Keratinocyte (primary cell): ENCODE data around the gene TXK. TPM values are rescaled to one million over a fixed set of nuclear protein-coding genes. Genes with fewer than 3 reads are reported as not detected.

Experiments
- DNase-seq: peaks from one replicate; pipeline ENCODE4 v3.0.0-alpha.2; 2011; ENCODE audit warnings: low read depth, missing footprints, low spot score
- FAIRE-seq: peaks from 2 replicates; lab custom pipeline; 2011; peaks lifted over from hg19 to GRCh38; lab: Jason Lieb, UNC
- H2AFZ ChIP-seq: 2 replicates; pipeline ENCODE4 v1.6.0; 2012; ENCODE audit warnings: low read length, control low read depth, inconsistent platforms; ENCODE audit not compliant: control insufficient read depth
- H3K27ac ChIP-seq: 2 replicates; pipeline ENCODE4 v1.5.1; 2011; ENCODE audit warnings: low read length; ENCODE audit not compliant: control insufficient read depth, insufficient read depth
- H3K27me3 ChIP-seq: 3 replicates; pipeline ENCODE4 v1.6.0; 2011; ENCODE audit warnings: low read length; ENCODE audit not compliant: control insufficient read depth, insufficient read depth; ENCODE audit errors: extremely low read depth
- H3K36me3 ChIP-seq, 2 experiments: 2 replicates in 1 of 2; 3 replicates in 1 of 2; pipeline ENCODE4 v1.5.1; 2011; ENCODE audit warnings: low read length in 2 of 2, mild to moderate bottlenecking in 1 of 2; ENCODE audit not compliant: control insufficient read depth in 2 of 2, insufficient read depth in 2 of 2; ENCODE audit errors: extremely low read depth in 1 of 2
- H3K4me1 ChIP-seq: 3 replicates; pipeline ENCODE4 v1.5.1; 2011; ENCODE audit warnings: low read length; ENCODE audit not compliant: control insufficient read depth, insufficient read depth; ENCODE audit errors: extremely low read depth
- H3K4me2 ChIP-seq: 3 replicates; pipeline ENCODE4 v1.6.0; 2011; ENCODE audit warnings: low read depth, low read length; ENCODE audit not compliant: control insufficient read depth, insufficient read depth; ENCODE audit errors: extremely low read depth
- H3K4me3 ChIP-seq, 3 experiments: fragments of 200-600 bp in 1 of 3; sonication (generic) in 1 of 3; 2 replicates in 2 of 3; 3 replicates in 1 of 3; pipeline ENCODE4 v1.5.1; 2011 to 2016; ENCODE audit warnings: low read length in 3 of 3, mild to moderate bottlenecking in 3 of 3, control low read depth in 2 of 3, inconsistent platforms in 1 of 3, low read depth in 1 of 3, mixed read lengths in 1 of 3, mixed run types in 1 of 3, moderate library complexity in 1 of 3; ENCODE audit not compliant: control insufficient read depth in 2 of 3, insufficient read depth in 2 of 3; ENCODE audit errors: extremely low read depth in 1 of 3
- H3K79me2 ChIP-seq: 2 replicates; pipeline ENCODE4 v1.6.0; 2012; ENCODE audit warnings: low read length; ENCODE audit not compliant: control insufficient read depth, insufficient read depth
- H3K9ac ChIP-seq: 3 replicates; pipeline ENCODE4 v1.6.0; 2011; ENCODE audit warnings: low read length; ENCODE audit not compliant: control insufficient read depth, insufficient read depth; ENCODE audit errors: extremely low read depth
- H3K9me1 ChIP-seq: 3 replicates; pipeline ENCODE4 v1.6.0; 2011; ENCODE audit warnings: low read length; ENCODE audit not compliant: control insufficient read depth, insufficient read depth; ENCODE audit errors: extremely low read depth
- H3K9me3 ChIP-seq: 2 replicates; pipeline ENCODE4 v1.5.1; 2012; ENCODE audit warnings: low read depth, low read length; ENCODE audit not compliant: control insufficient read depth
- H4K20me1 ChIP-seq: 3 replicates; pipeline ENCODE4 v1.6.0; 2011; ENCODE audit warnings: low read length; ENCODE audit not compliant: control insufficient read depth, insufficient read depth; ENCODE audit errors: extremely low read depth
- CTCF ChIP-seq, 3 experiments: IDR thresholded peaks in 1 of 3; conservative IDR thresholded peaks in 1 of 3; optimal IDR thresholded peaks in 1 of 3; 2 replicates in 2 of 3; 3 replicates in 1 of 3; pipeline versions ENCODE3 to v1.5.1; 2011; ENCODE audit warnings: low read length in 3 of 3, mild to moderate bottlenecking in 3 of 3, moderate library complexity in 2 of 3, control low read depth in 1 of 3, inconsistent platforms in 1 of 3; ENCODE audit not compliant: insufficient read depth in 2 of 3; ENCODE audit errors: extremely low read depth in 1 of 3
- EZH2 ChIP-seq: IDR thresholded peaks from one replicate; pipeline ENCODE4 v1.6.1; 2012; ENCODE audit warnings: inconsistent platforms, mild to moderate bottlenecking, low read length, moderate library complexity
- dilution Hi-C: fragments of 300-500 bp; cut with MboI; formaldehyde crosslinking; loops from one replicate; pipeline ENCODE4 v1.7.0; 2020; ENCODE audit warnings: low sequenced_read_pairs; ENCODE audit not compliant: extremely low pct_ligation_motif_present
- polyA plus RNA-seq, 5 experiments: library from polyadenylated mRNA; depleted of rRNA in 3 of 5; stranded (reverse) in 3 of 5; stranded (forward) in 1 of 5; unstranded in 1 of 5; fragments of >200 nt; gene quantifications; 1 replicate in 1 of 5; 2 replicates in 3 of 5; 3 replicates in 1 of 5; pipeline versions ENCODE4 v1.2.1 to v1.2.3, GENCODE V29; 2011 to 2012; ENCODE audit warnings: missing spikeins in 2 of 5, low read depth in 1 of 5, low replicate concordance in 1 of 5

TXK gene
- polyA plus RNA-seq, 1 donor (not counting 4 experiments of a cell fraction or from before 2014, with no cell fraction given): 0.12 TPM

- Histone ChIP-seq H3K36me3 (no peaks in the 10 kb centered on the region), H4K20me1 (no peaks in the 10 kb centered on the region), H3K27me3 (no peaks in the 10 kb centered on the region), H3K79me2 (no peaks in the 10 kb centered on the region), H2AFZ (no peak overlapping the region), H3K27ac (no peak overlapping the region), H3K4me3 (no peak overlapping the region), H3K9me1 (no peaks in the 10 kb centered on the region), H3K4me2 (no peak overlapping the region), H3K9ac (no peak overlapping the region), H3K9me3 (no peaks in the 10 kb centered on the region), H3K4me1 (peaks cover 12% of the 10 kb centered on the region)
- no peak for FAIRE-seq
- TF ChIP-seq EZH2: no peak
- TF ChIP-seq CTCF (optimal IDR thresholded peaks at IDR 0.05 in 1 of 3, IDR thresholded peaks at IDR 0.05 in 1 of 3, conservative IDR thresholded peaks at IDR 0.05 in 1 of 3; ENCODE audit: extremely low read depth in 1 of 3, insufficient read depth in 2 of 3, low read length in 3 of 3): no peak
- DNase-seq: no peak
- dilution Hi-C loops: no loop called here
Measured at GRCh38 chr4:48085821-48086589, 48.0 kb downstream of the TXK start.

GRCh38 chr4:48082956-48083355 lies 51.1 kb downstream of the TXK start:
- dilution Hi-C loops: no loop called here
- Histone ChIP-seq H3K4me3 (no peak overlapping the region), H2AFZ (no peak overlapping the region), H3K27ac (no peak overlapping the region), H3K4me1 (peaks cover 20% of the 10 kb centered on the region), H3K27me3 (no peaks in the 10 kb centered on the region), H3K9me1 (no peaks in the 10 kb centered on the region), H3K4me2 (no peak overlapping the region), H3K9ac (no peak overlapping the region), H4K20me1 (no peaks in the 10 kb centered on the region), H3K9me3 (no peaks in the 10 kb centered on the region), H3K36me3 (no peaks in the 10 kb centered on the region), H3K79me2 (no peaks in the 10 kb centered on the region)
- DNase-seq (no peak), FAIRE-seq (no peak)
- no peak for TF ChIP-seq CTCF (optimal IDR thresholded peaks at IDR 0.05 in 1 of 3, IDR thresholded peaks at IDR 0.05 in 1 of 3, conservative IDR thresholded peaks at IDR 0.05 in 1 of 3; ENCODE audit: extremely low read depth in 1 of 3, insufficient read depth in 2 of 3, low read length in 3 of 3)
- TF ChIP-seq EZH2: no peak
